ENCODE results near the gene DNM1. TPM values are rescaled to one million over a fixed set of nuclear protein-coding genes. Genes with fewer than 3 reads are reported as not detected.

Gene DNM1
- total and polyA plus RNA-seq, 2 of the 8 experiments (the other 6 are each of a cell fraction or from before 2014, with no cell fraction given): 34.3 to 62.7 TPM

DNA sequence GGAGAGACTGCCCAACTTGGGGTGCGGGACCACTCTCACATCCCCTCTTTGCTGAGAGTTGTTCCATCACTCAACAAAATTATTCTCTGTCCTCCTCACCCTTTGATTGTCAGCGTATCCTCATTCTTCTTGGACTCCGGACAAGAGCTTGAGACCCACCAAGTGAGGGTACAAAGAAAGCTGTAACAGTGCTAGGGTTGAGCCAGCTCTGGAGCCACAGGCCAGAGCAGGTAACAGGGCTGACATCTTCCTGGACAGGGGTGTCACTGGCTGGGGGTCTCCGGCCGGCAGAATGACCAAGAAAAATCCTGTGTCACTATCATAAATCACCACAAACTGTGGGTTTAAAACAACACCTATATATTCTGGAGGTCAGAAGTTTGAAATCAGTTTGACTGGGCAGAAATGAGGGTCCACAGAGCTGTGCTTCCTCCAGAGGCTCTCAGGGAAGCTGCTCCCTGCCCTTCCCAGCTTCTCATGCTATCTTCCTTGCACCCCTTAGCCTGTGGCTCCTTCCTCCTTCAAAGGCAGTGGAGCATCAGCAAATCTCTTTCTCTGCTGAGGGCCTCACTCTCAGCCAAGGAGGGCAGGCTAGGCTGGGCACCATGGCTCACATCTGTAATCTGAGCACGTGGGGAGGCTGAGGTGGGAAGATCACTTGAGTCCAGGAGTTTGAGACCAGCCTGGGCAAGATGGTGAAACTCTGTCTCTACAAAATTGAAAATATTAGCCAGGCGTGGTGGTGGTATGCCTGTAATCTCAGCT is 47.3 kb upstream of the DNM1 start (continued):
- no peak for TF ChIP-seq CHD2 (IDR thresholded peaks at IDR 0.05; ENCODE audit: low read length)
- no peak for TF ChIP-seq NANOG (IDR thresholded peaks at IDR 0.05; ENCODE audit: insufficient read depth, low read depth, low read length, poor library complexity, severe bottlenecking)
- TF ChIP-seq KDM5A (IDR thresholded peaks at IDR 0.05; ENCODE audit: low read length): no peak
- TF ChIP-seq SUZ12 (IDR thresholded peaks at IDR 0.05; ENCODE audit: low read length): no peak
- no peak for TF ChIP-seq BACH1 (IDR thresholded peaks at IDR 0.05; ENCODE audit: low read length)
